Epithelial cell of proximal tubule (primary cell): Measurements from ENCODE around the gene LRMDA. TPM values are rescaled to one million over a fixed set of nuclear protein-coding genes. Genes with fewer than 3 reads are reported as not detected.

Experiments
- DNase-seq: peaks from one replicate; pipeline ENCODE4 v3.0.0-alpha.2; 2011; ENCODE audit warnings: low read depth
- H3K4me3 ChIP-seq: 2 replicates; pipeline ENCODE4 v1.5.1; 2011; ENCODE audit warnings: low read depth, mild to moderate bottlenecking, low read length
- CTCF ChIP-seq: conservative IDR thresholded peaks from 2 replicates; pipeline ENCODE4 v1.5.1; 2012; ENCODE audit warnings: low read depth, mild to moderate bottlenecking, low read length
- total RNA-seq: library from RNA; depleted of rRNA; stranded (reverse); fragments of >200 nt; gene quantifications from 2 replicates; pipeline ENCODE4 v1.2.3, GENCODE V29; 2015

Gene LRMDA
- total RNA-seq, 1 donor from 2014 or later, result 0.75 TPM

DNA sequence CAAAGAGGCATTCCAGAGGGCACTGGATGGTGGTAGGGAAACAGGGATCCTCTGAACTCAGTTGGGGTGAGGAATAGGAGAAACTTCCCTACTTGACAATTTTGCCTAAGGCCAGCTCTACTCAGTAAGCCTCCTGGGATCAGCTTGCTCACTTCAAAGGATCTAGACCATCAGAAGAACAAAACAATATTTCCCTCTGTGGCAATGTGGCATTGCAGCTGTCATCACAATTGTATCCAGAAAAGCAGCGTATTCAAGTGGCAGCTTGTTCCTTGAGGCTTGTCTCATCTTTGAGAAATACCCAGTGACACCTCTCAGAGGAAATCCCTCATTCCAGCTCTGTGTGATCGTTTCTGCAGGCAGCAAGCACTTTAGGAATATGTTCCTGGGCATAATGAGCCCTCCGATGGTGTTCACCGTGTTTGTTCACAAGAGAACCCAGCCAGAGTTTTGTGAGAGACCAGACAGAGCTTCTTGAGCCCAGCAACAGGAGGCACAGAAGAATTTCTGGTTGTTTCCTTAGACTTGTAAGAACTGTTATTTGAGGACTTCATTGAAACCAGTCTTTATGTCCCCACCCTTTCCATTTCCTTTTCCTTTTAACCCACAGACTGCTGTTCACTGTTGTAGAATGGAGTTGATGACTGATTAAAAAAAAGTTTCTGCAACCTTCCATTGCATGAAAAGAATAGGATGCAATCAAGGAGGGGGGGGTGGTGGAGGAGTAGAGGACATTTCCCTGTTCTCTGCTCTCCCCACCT is 747.3 kb downstream of the LRMDA start:
- no peak overlapping the region for H3K4me3 ChIP-seq
- no peak for TF ChIP-seq CTCF
- DNase-seq, result no peak

DNA sequence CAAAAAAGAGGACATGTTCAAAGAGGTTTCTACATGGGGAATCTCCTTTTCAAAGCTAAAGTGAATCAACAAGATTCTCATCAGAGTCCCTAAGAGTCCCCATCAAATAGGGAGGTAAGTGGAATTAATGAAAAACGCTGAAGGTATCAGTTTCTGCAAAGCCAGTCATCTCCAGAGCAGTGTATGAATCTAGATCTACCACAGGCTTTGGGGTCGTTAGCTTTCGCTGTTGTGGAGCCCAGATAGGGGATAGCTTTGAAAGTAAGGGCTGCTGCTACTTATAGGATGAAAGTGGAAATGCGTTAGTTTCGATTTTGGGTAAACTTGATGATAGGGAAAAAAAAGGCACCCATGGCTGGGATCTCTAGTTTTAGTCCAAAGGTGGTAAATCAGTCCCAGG is 748.4 kb downstream of the LRMDA start:
- TF ChIP-seq CTCF, result no peak
- DNase-seq, result no peak
- no peak overlapping the region for H3K4me3 ChIP-seq

DNA sequence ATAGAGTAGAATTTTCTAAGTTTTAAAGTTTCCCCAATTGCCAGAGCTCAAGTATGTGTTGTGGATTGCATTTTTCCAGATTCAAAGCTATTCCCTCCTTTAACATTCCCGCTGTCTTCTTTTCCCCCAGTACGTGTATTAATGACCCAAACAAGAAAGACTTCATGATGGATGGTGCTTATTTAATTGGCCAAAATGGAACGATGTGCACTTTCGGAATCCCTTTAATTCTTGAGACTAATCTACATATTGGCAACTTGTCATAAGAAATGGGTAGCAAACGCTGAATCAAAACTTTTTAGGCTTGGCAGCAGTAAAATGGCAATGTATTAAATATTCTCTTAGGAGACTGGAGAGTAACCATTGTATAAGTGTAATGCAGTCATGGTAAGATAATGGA is 753.2 kb downstream of the LRMDA start:
- no peak for TF ChIP-seq CTCF
- DNase-seq, result no peak
- no peak overlapping the region for H3K4me3 ChIP-seq

DNA sequence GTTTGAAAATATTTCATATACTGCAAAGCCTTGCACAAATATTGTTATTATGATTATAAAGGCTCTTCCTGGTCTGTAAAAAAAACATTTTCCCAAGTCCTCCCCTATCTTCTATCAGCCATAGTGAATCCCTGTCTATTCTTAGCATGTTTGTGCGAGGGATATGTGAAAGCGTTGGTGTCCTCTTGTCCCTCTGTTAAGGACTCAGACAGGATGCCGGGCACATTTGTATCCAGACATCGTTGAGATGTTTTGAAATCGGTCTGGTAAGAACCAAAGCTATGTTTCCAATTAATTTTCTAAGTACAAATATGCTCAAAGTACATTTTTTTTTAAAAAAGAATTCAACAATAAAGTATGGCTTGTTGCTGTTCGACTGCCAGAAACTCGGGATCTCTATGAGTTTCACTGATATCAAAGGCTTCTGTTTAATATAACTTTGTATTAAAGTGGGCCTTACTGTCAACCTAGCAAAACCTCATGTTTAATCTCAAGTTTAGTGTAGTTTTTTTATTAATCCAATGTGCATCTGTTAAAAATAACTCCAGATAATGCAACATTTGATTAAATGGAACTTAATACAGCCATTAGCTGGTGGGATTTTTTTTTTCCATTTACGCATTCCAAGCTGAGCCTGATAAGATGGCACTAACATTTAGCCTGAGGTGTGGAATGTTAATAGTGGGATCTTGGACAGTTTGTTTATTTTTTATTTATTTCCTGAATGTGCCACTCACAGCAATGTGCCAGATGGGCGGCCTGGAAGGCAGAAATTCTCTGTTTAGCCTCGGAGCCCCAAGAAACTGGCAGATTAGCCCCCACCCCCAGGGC is 754.3 kb downstream of the LRMDA start:
- no peak overlapping the region for H3K4me3 ChIP-seq
- TF ChIP-seq CTCF, result no peak
- DNase-seq, result no peak

DNA sequence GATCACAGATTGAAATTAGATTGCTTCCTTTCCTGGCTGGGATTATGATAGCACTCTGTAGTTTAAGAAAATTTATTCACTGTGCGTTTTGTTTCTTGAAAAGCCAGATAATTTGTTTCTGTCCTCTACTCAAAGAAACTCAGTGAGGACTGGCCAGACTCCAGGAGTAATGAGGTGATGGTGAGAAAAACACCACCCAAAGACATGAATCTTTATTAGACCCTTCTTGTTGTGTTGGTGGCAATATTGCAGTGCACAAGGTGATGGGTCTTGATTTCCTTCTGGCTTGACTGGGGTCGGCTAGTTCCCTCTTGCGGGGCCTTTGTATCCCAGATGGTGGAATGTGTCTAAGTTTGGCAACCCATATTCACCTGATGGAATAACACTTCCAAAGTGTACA is 756.8 kb downstream of the LRMDA start:
- no peak overlapping the region for H3K4me3 ChIP-seq
- no peak for TF ChIP-seq CTCF
- no peak for DNase-seq

DNA sequence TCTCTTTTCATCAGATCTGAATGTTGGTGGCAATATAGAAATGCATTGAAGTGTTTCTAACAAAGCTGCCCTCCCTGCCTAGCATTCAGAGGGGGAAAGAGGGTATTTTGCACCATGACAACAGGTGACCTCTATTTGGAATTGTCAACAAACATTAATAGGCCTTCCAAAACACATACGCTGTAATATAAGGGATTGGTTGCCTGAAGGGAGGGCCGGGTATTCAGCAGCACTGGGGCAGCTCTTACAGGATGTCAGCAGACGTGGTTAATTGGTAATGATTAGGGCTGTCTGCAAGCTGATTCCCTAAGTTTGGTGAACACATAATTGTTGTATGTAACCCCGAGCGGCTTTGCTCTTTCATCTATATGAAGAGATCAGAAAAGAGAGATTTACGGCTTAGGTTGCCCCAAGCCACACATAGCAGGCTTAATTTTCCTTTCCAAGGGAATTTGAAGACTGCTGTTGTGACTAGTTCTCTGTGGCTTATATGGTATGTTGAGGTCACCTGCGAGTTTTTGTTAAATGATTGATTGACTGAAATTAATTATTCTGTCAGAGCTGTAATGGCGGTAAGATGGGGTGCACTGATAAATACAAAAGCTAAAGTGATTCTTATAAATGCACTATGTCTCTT is 759.3 kb downstream of the LRMDA start:
- no peak for TF ChIP-seq CTCF
- DNase-seq, result no peak
- no peak overlapping the region for H3K4me3 ChIP-seq
